H1 (cell line): Measurements from ENCODE around the gene NOS1AP. TPM values are rescaled to one million over a fixed set of nuclear protein-coding genes. Genes with fewer than 3 reads are reported as not detected.

Source experiments
- CTCF ChIA-PET: fragments of 300-600 bp; sonication (Branson Sonifier 250); formaldehyde crosslinking; loops from one replicate; lab custom pipeline; 2021; ENCODE audit not compliant: partially characterized antibody; lab: Charles Lee
- POLR2A ChIA-PET: fragments of 300-600 bp; sonication (Branson Sonifier 250); formaldehyde crosslinking; loops from one replicate; lab custom pipeline; 2021; ENCODE audit warnings: inconsistent platforms; ENCODE audit not compliant: partially characterized antibody; lab: Charles Lee
- DNase-seq, 2 experiments: peaks; one replicate each; pipeline versions ENCODE4 v3.0.0 to v3.0.0-alpha.2; 2010 to 2022; ENCODE audit warnings: low spot score in 2 of 2, low read depth in 1 of 2, mixed read lengths in 1 of 2
- FAIRE-seq: peaks from 2 replicates; lab custom pipeline; 2011; peaks lifted over from hg19 to GRCh38; lab: Jason Lieb, UNC
- H2AFZ ChIP-seq: 2 replicates; pipeline ENCODE4 v1.8.1; 2012; ENCODE audit warnings: low read length, inconsistent platforms
- H2AK5ac ChIP-seq: 2 replicates; pipeline ENCODE4 v1.6.1; 2013; ENCODE audit warnings: low read depth, low read length
- H2BK120ac ChIP-seq: replicated peaks from 2 replicates; pipeline ENCODE3; 2013; ENCODE audit warnings: low read depth, low read length, inconsistent platforms
- H2BK12ac ChIP-seq: 2 replicates; pipeline ENCODE4 v1.6.1; 2013; ENCODE audit warnings: low read depth, low read length
- H2BK15ac ChIP-seq: 2 replicates; pipeline ENCODE4 v1.6.1; 2013; ENCODE audit warnings: low read length
- H2BK20ac ChIP-seq: 2 replicates; pipeline ENCODE4 v1.6.1; 2013; ENCODE audit warnings: low read length
- H2BK5ac ChIP-seq: 2 replicates; pipeline ENCODE4 v1.6.1; 2013; ENCODE audit warnings: low read depth, low read length
- H3K14ac ChIP-seq: 2 replicates; pipeline ENCODE4 v1.6.1; 2013; ENCODE audit warnings: inconsistent platforms; ENCODE audit not compliant: insufficient read length
- H3K18ac ChIP-seq: 2 replicates; pipeline ENCODE4 v1.6.1; 2013; ENCODE audit warnings: low read length; ENCODE audit errors: extremely low read depth
- H3K23ac ChIP-seq: 2 replicates; pipeline ENCODE4 v1.6.1; 2013; ENCODE audit warnings: inconsistent platforms; ENCODE audit not compliant: insufficient read length
- H3K23me2 ChIP-seq: 2 replicates; pipeline ENCODE4 v1.6.1; 2013; ENCODE audit warnings: low read depth, low read length
- H3K27ac ChIP-seq: 2 replicates; pipeline ENCODE4 v1.6.1; 2011; ENCODE audit warnings: low read depth, low read length, inconsistent platforms
- H3K27me3 ChIP-seq, 4 experiments: replicated peaks in 1 of 4; 1 replicate in 1 of 4; 2 replicates in 3 of 4; pipeline versions ENCODE4 v1.6.1 to v1.8.1; 2011 to 2013; ENCODE audit warnings: low read length in 3 of 4, mild to moderate bottlenecking in 3 of 4, inconsistent platforms in 2 of 4, mixed read lengths in 2 of 4, moderate library complexity in 1 of 4; ENCODE audit not compliant: control insufficient read depth in 3 of 4, insufficient read depth in 3 of 4; ENCODE audit errors: extremely low read depth in 1 of 4
- H3K36me3 ChIP-seq, 4 experiments: 2 replicates each; pipeline versions ENCODE4 v1.6.1 to v1.8.1; 2011 to 2013; ENCODE audit warnings: mild to moderate bottlenecking in 4 of 4, low read length in 3 of 4, moderate library complexity in 2 of 4, control low read depth in 1 of 4, inconsistent platforms in 1 of 4; ENCODE audit not compliant: insufficient read depth in 4 of 4, control insufficient read depth in 2 of 4
- H3K4ac ChIP-seq: replicated peaks from 2 replicates; pipeline ENCODE3; 2013; ENCODE audit warnings: low read length, low read depth, mixed read lengths, inconsistent platforms; ENCODE audit not compliant: insufficient read length
- H3K4me1 ChIP-seq, 4 experiments: replicated peaks in 1 of 4; 1 replicate in 1 of 4; 2 replicates in 3 of 4; pipeline versions ENCODE4 v1.6.1 to v1.8.1; 2011 to 2013; ENCODE audit warnings: low read length in 3 of 4, inconsistent platforms in 2 of 4, mixed read lengths in 1 of 4; ENCODE audit not compliant: insufficient read depth in 4 of 4, control insufficient read depth in 3 of 4
- H3K4me2 ChIP-seq, 2 experiments: 2 replicates each; pipeline versions ENCODE4 v1.6.1 to v1.8.1; 2011 to 2013; ENCODE audit warnings: low read depth in 2 of 2, low read length in 2 of 2, control low read depth in 1 of 2, inconsistent platforms in 1 of 2, mild to moderate bottlenecking in 1 of 2; ENCODE audit not compliant: insufficient read depth in 1 of 2
- H3K4me3 ChIP-seq, 4 experiments: fragments of 200-600, 300-600 bp in 1 of 4; sonication (generic), shearing (Covaris generic), sonication (Bioruptor Twin) in 1 of 4; 2 replicates each; pipeline versions ENCODE4 v1.5.1 to v1.8.1; 2011 to 2016; ENCODE audit warnings: low read length in 4 of 4, low read depth in 3 of 4, control low read depth in 2 of 4, inconsistent platforms in 2 of 4, mild to moderate bottlenecking in 2 of 4, mixed read lengths in 1 of 4, moderate library complexity in 1 of 4; ENCODE audit not compliant: insufficient read depth in 2 of 4; ENCODE audit errors: extremely low read depth in 1 of 4
- H3K56ac ChIP-seq: replicated peaks from 2 replicates; pipeline ENCODE3; 2013; ENCODE audit warnings: low read depth, mild to moderate bottlenecking, mixed read lengths, low read length, inconsistent platforms; ENCODE audit not compliant: insufficient read length
- H3K79me1 ChIP-seq: 2 replicates; pipeline ENCODE4 v1.6.1; 2013; ENCODE audit warnings: low read depth, low read length, control low read depth
- H3K79me2 ChIP-seq, 2 experiments: 2 replicates each; pipeline versions ENCODE4 v1.6.1 to v1.8.1; 2012 to 2013; ENCODE audit warnings: low read length in 2 of 2, mild to moderate bottlenecking in 2 of 2, inconsistent platforms in 1 of 2; ENCODE audit not compliant: insufficient read depth in 2 of 2, control insufficient read depth in 1 of 2
- H3K9ac ChIP-seq, 4 experiments: replicated peaks in 1 of 4; 1 replicate in 1 of 4; 2 replicates in 3 of 4; pipeline versions ENCODE4 v1.6.1 to v1.8.1; 2011 to 2013; ENCODE audit warnings: low read depth in 3 of 4, low read length in 3 of 4, control low read depth in 2 of 4, mild to moderate bottlenecking in 2 of 4, moderate library complexity in 2 of 4, inconsistent platforms in 1 of 4; ENCODE audit errors: extremely low read depth in 1 of 4
- H3K9me3 ChIP-seq, 2 experiments: 2 replicates each; pipeline versions ENCODE4 v1.6.1 to v1.8.1; 2012 to 2013; ENCODE audit warnings: mild to moderate bottlenecking in 2 of 2, moderate library complexity in 2 of 2, control low read depth in 1 of 2, inconsistent platforms in 1 of 2, low read depth in 1 of 2, low read length in 1 of 2, mixed read lengths in 1 of 2; ENCODE audit not compliant: insufficient read depth in 2 of 2
- H4K20me1 ChIP-seq, 2 experiments: replicated peaks in 1 of 2; 2 replicates each; pipeline versions ENCODE3 to v1.8.1; 2011 to 2013; ENCODE audit warnings: inconsistent platforms in 2 of 2, low read length in 2 of 2, mild to moderate bottlenecking in 1 of 2; ENCODE audit not compliant: insufficient read depth in 2 of 2, control insufficient read depth in 1 of 2
- H4K5ac ChIP-seq: 2 replicates; pipeline ENCODE4 v1.6.1; 2013; ENCODE audit warnings: low read length, low read depth, mixed read lengths, inconsistent platforms; ENCODE audit not compliant: insufficient read length
- H4K8ac ChIP-seq: 2 replicates; pipeline ENCODE4 v1.8.0; 2013; ENCODE audit warnings: mild to moderate bottlenecking, moderate library complexity, low read length, inconsistent platforms; ENCODE audit not compliant: insufficient read depth; ENCODE audit errors: extremely low read depth
- H4K91ac ChIP-seq: replicated peaks from 2 replicates; pipeline ENCODE3; 2013; ENCODE audit warnings: low read length, mixed read lengths, inconsistent platforms; ENCODE audit not compliant: insufficient read length
- BACH1 ChIP-seq: IDR thresholded peaks from 2 replicates; pipeline ENCODE4 v1.6.1; 2012; ENCODE audit warnings: low read length, improper control_type of control experiment
- CTBP2 ChIP-seq: IDR thresholded peaks from 2 replicates; pipeline ENCODE4 v1.7.0; 2011; ENCODE audit warnings: borderline replicate concordance, mild to moderate bottlenecking, moderate library complexity, mixed read lengths, low read length; ENCODE audit not compliant: insufficient read depth, insufficient read length
- EZH2 ChIP-seq: fragments of 200-600 bp; sonication (generic); IDR thresholded peaks from 2 replicates; pipeline ENCODE4 v1.7.1; 2012; ENCODE audit warnings: low read depth, mild to moderate bottlenecking, moderate library complexity, low read length, inconsistent platforms; ENCODE audit not compliant: severe bottlenecking
- MAFK ChIP-seq: IDR thresholded peaks from 2 replicates; pipeline ENCODE4 v1.6.1; 2012; ENCODE audit warnings: low read depth, mild to moderate bottlenecking, improper control_type of control experiment, low read length
- POU5F1 ChIP-seq: IDR thresholded peaks from 2 replicates; pipeline ENCODE4 v1.6.1; 2011; ENCODE audit warnings: low read depth, mild to moderate bottlenecking, low read length, moderate library complexity
- RAD21 ChIP-seq, 2 experiments: IDR thresholded peaks in 1 of 2; conservative IDR thresholded peaks in 1 of 2; 2 replicates each; pipeline ENCODE4 v1.6.1; 2011; ENCODE audit warnings: low read depth in 2 of 2, low read length in 2 of 2, improper control_type of control experiment in 1 of 2, inconsistent platforms in 1 of 2, mild to moderate bottlenecking in 1 of 2, moderate library complexity in 1 of 2
- RNF2 ChIP-seq: fragments of 200-900, 300-1000 bp; sonication (generic); IDR thresholded peaks from 2 replicates; pipeline ENCODE4 v1.7.1; 2016; ENCODE audit warnings: borderline replicate concordance, low read depth, mild to moderate bottlenecking, antibody characterized with exemption, low read length; ENCODE audit not compliant: poor library complexity, severe bottlenecking; ENCODE audit errors: missing control alignments
- TBP ChIP-seq: IDR thresholded peaks from 2 replicates; pipeline ENCODE4 v1.6.1; 2011; ENCODE audit warnings: low read depth, low read length, improper control_type of control experiment
- YY1 ChIP-seq: IDR thresholded peaks from 2 replicates; pipeline ENCODE4 v1.6.1; 2011; ENCODE audit warnings: low read depth, mild to moderate bottlenecking, low read length
- WGBS, 2 experiments: shearing (Covaris generic) in 1 of 2; methylation state at CpG; one replicate each; pipeline versions ENCODE4 v1.1.6 to v1.1.7; 2013 to 2015; ENCODE audit warnings: low lambda C conversion rate in 2 of 2, mixed read lengths in 2 of 2, inconsistent platforms in 1 of 2, low coverage in 1 of 2, missing lambda C conversion rate in 1 of 2; ENCODE audit not compliant: insufficient replicate concordance in 2 of 2, insufficient coverage in 1 of 2, insufficient read length in 1 of 2; ENCODE audit errors: extremely low coverage in 1 of 2, missing lambda C conversion rate in 1 of 2; 5-methylcytosine and 5-hydroxymethylcytosine counted together
- polyA plus RNA-seq, 7 experiments: library from polyadenylated mRNA; depleted of rRNA in 3 of 7; stranded (reverse) in 5 of 7; unstranded in 2 of 7; fragments of >200 nt in 5 of 7; fragments of 200-250 nt in 2 of 7; gene quantifications; 1 replicate in 5 of 7; 2 replicates in 1 of 7; 4 replicates in 1 of 7; pipeline versions ENCODE4 v1.2.1 to v1.2.3, GENCODE V29; 2011 to 2013; ENCODE audit warnings: missing spikeins in 2 of 7, mixed read lengths in 2 of 7
- total RNA-seq: library from RNA; stranded (reverse); fragmentation: NEBNext Ultra II Directional; extraction: Animal tissue kit (Norgen Biotek cat#: 25700); gene quantifications from 2 replicates; pipeline ENCODE4 v1.2.1, GENCODE V29; 2021
- TF ChIP-seq, protein P1 (sequence below): IDR thresholded peaks from 2 replicates; pipeline ENCODE4 v1.6.1; 2012; ENCODE audit warnings: inconsistent platforms

Gene NOS1AP
- total and polyA plus RNA-seq, 2 of the 8 experiments (the other 6 are each of a cell fraction or from before 2014, with no cell fraction given): 2.4 to 12.1 TPM

GRCh38 chr1:162284206-162284955 is 214.9 kb downstream of the NOS1AP start:
- Histone ChIP-seq H2BK12ac (no peak overlapping the region), H4K20me1 (no peaks in the 10 kb centered on the region), H3K9ac (no peak overlapping the region), H2AFZ (no peak overlapping the region), H2AK5ac (no peak overlapping the region), H3K56ac (no peak overlapping the region), H2BK5ac (no peak overlapping the region), H4K8ac (no peak overlapping the region), H2BK120ac (no peak overlapping the region), H4K91ac (no peak overlapping the region), H3K4me2 (no peak overlapping the region), H3K9me3 (no peaks in the 10 kb centered on the region), H3K23me2 (no peaks in the 10 kb centered on the region; the same call in 1 of the 2 replicates), H2BK20ac (no peak overlapping the region), H3K23ac (no peak overlapping the region), H3K14ac (no peak overlapping the region), H3K79me2 (no peaks in the 10 kb centered on the region), H3K79me1 (no peaks in the 10 kb centered on the region), H3K36me3 (no peaks in the 10 kb centered on the region), H3K4me3 (no peak overlapping the region), H4K5ac (no peak overlapping the region), H3K4me1 (peaks cover 0 to 2% (median 0%) of the 10 kb centered on the region in 4 experiments; a peak in 2 of 7 replicates), H3K4ac (no peak overlapping the region), H3K18ac (no peak overlapping the region), H3K27ac (no peak overlapping the region), H3K27me3 (no peaks in the 10 kb centered on the region), H2BK15ac (no peak overlapping the region)
- TF ChIP-seq POU5F1 (no peak), YY1 (no peak), RAD21 (IDR thresholded peaks at IDR 0.05 in 1 of 2, conservative IDR thresholded peaks at IDR 0.05 in 1 of 2; ENCODE audit: low read depth in 2 of 2, low read length in 2 of 2) (no peak), CTBP2 (no peak), BACH1 (no peak), TBP (no peak), EZH2 (no peak), RNF2 (no peak), MAFK (no peak)
- TF ChIP-seq, protein P1, sequence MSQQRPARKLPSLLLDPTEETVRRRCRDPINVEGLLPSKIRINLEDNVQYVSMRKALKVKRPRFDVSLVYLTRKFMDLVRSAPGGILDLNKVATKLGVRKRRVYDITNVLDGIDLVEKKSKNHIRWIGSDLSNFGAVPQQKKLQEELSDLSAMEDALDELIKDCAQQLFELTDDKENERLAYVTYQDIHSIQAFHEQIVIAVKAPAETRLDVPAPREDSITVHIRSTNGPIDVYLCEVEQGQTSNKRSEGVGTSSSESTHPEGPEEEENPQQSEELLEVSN: no peak
- POLR2A ChIA-PET: no interaction called here
- 87% methylated on average over 3 of the region's 3 CpGs; no CpG with 5 or more reads in 1 of the 2 experiments for WGBS, 2 experiments
- no peak for DNase-seq
- CTCF ChIA-PET: no interaction called here
- FAIRE-seq: no peak
